Right lobe of liver (tissue), 6 donors: ENCODE data around the gene XPR1. TPM values are rescaled to one million over a fixed set of nuclear protein-coding genes. Genes with fewer than 3 reads are reported as not detected.
"Not testable (repeated sequence)": the region's sequence is repeated elsewhere in the genome, so short reads cannot be mapped to it uniquely, and the experiment has no call there.

Source experiments
- ATAC-seq, 4 donors: fragments of 200-7000 bp; cut with Tn5 transposase; one replicate each; pipeline ENCODE4 v1.9.1; 2020; ENCODE audit warnings: mild to moderate bottlenecking in 4 of 4, moderate library complexity in 4 of 4
- DNase-seq, 3 donors: peaks; one replicate each; pipeline ENCODE4 v3.0.0-alpha.2; 2020
- H3K27ac ChIP-seq, 3 donors: fragments of 200-600 bp; one replicate each; pipeline ENCODE4 v1.8.0; 2022
- H3K27me3 ChIP-seq, 2 donors: fragments of 200-600 bp; one replicate each; pipeline ENCODE4 v1.8.0; 2022
- H3K36me3 ChIP-seq, 4 donors: fragments of 200-600 bp; sonication (generic) in 1 of 4; one replicate each; pipeline versions ENCODE4 v1.5.1 to v1.8.0; 2017 to 2022; ENCODE audit warnings: control low read depth in 1 of 4
- H3K4me1 ChIP-seq, 4 donors: fragments of 200-600 bp; sonication (generic) in 1 of 4; one replicate each; pipeline versions ENCODE4 v1.5.1 to v1.8.0; 2017 to 2022; ENCODE audit warnings: control low read depth in 1 of 4
- H3K4me3 ChIP-seq, 3 donors: fragments of 200-600 bp; one replicate each; pipeline ENCODE4 v1.8.0; 2022
- H3K9me3 ChIP-seq, 4 donors: fragments of 200-600 bp; sonication (generic) in 1 of 4; one replicate each; pipeline versions ENCODE4 v1.5.1 to v1.8.0; 2017 to 2022; ENCODE audit warnings: control low read depth in 1 of 4
- POLR2A ChIP-seq: fragments of 450-650 bp; IDR thresholded peaks from one replicate; pipeline ENCODE4 v1.6.1; 2017; ENCODE audit warnings: antibody characterized with exemption, mild to moderate bottlenecking
- WGBS: methylation state at CpG from one replicate; pipeline ENCODE4 v1.1.6; 2018; ENCODE audit warnings: low coverage, low lambda C conversion rate; ENCODE audit not compliant: insufficient coverage; ENCODE audit errors: missing lambda C conversion rate; 5-methylcytosine and 5-hydroxymethylcytosine counted together
- intact Hi-C, 2 donors: fragments of 100-400 bp; cut with DNase I; formaldehyde crosslinking; loops; one replicate each; pipeline versions ENCODE4 v1.11.2 to v1.14.1; 2022
- total RNA-seq, 6 experiments: library from RNA; depleted of rRNA in 2 of 6; stranded (reverse); fragments of >200 nt in 2 of 6; fragmentation: NEBNext Ultra II Directional in 3 of 6; extraction: Animal tissue kit (Norgen Biotek cat#: 25700) in 3 of 6; gene quantifications; one replicate each; pipeline versions ENCODE4 v1.1.0 to v1.2.4, GENCODE V29; 2016 to 2023
- TF ChIP-seq, protein P1 (sequence below), 4 donors: fragments of 200-600 bp in 3 of 4; fragments of 450-650 bp in 1 of 4; IDR thresholded peaks; one replicate each; pipeline versions ENCODE4 v1.5.1 to v1.8.0; 2016 to 2022; ENCODE audit warnings: antibody characterized with exemption in 4 of 4, mild to moderate bottlenecking in 2 of 4
- donor health status: DM: no; HTN: yes; CAD: no.
- donor health status: DM: no; HTN: no; CAD: no.
- donor health status: DM: no; HTN: no; CAD: no.
- donor health status: DM: no; HTN: yes; CAD: no.
- donor health status: DM: no; HTN: yes; CAD: no.

The XPR1 gene
- total RNA-seq, 6 experiments from 2014 or later: 5.9 to 10.0 (median 9.0) TPM

DNA sequence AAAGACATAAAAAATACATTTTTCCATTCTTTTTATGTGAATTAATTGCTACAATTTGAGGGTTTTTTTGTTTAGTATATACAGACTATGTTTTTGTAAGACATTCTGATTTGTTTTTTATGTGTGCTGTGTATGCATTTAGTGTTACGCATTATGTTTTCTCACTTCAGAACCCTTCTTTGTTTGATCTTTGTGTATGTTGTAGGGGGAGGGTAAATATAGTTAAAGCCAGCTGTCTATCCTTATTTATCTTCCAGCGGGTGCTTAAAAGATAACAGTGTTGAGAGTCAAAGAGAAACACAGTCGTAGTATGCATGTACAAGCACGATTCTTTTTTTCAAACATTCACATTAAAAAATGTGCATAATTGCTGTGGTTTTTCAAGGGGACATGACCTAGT, 183.4 kb downstream of the XPR1 start:
- TF ChIP-seq, protein P1, sequence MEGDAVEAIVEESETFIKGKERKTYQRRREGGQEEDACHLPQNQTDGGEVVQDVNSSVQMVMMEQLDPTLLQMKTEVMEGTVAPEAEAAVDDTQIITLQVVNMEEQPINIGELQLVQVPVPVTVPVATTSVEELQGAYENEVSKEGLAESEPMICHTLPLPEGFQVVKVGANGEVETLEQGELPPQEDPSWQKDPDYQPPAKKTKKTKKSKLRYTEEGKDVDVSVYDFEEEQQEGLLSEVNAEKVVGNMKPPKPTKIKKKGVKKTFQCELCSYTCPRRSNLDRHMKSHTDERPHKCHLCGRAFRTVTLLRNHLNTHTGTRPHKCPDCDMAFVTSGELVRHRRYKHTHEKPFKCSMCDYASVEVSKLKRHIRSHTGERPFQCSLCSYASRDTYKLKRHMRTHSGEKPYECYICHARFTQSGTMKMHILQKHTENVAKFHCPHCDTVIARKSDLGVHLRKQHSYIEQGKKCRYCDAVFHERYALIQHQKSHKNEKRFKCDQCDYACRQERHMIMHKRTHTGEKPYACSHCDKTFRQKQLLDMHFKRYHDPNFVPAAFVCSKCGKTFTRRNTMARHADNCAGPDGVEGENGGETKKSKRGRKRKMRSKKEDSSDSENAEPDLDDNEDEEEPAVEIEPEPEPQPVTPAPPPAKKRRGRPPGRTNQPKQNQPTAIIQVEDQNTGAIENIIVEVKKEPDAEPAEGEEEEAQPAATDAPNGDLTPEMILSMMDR (IDR thresholded peaks at IDR 0.05): no peak
- no peak for TF ChIP-seq POLR2A
- Histone ChIP-seq H3K4me3 (no peak overlapping the region), H3K27ac (no peak overlapping the region), H3K36me3 (no peaks in the 10 kb centered on the region), H3K27me3 (no peaks in the 10 kb centered on the region), H3K4me1 (no peaks in the 10 kb centered on the region), H3K9me3 (no peaks in the 10 kb centered on the region)
- ATAC-seq: no peak
- whole genome bisulfite sequencing: 82% methylated on average over 4 of the region's 4 CpGs
- no peak for DNase-seq
- intact Hi-C loops: no loop called here

DNA sequence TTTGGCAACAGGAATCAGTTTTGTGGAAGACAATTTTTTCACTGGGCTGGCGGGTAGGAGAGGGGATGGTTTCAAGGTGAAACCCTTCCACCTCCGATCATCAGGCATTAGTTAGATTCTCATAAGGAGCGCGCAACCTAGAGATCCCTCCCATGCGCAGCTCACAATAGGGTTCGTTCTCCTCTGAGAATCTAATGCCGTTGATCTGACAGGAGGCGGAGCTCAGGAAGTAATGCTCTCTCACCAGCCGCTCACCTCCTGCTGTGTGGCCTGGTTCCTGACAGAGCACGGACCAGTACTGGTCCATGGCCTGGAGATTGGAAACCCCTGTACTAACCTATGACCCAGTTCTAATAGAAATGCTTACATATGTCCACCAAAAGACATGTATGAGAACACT, 184.3 kb downstream of the XPR1 start:
- WGBS: 90% methylated on average over 10 of the region's 10 CpGs
- H3K4me3 ChIP-seq: no peak overlapping the region
- ATAC-seq: no peak
- H3K36me3 ChIP-seq: no peaks in the 10 kb centered on the region
- H3K27me3 ChIP-seq: no peaks in the 10 kb centered on the region
- H3K9me3 ChIP-seq: no peaks in the 10 kb centered on the region
- no peak overlapping the region for H3K27ac ChIP-seq
- TF ChIP-seq, protein P1 (IDR thresholded peaks at IDR 0.05): no peak
- no peak for TF ChIP-seq POLR2A
- DNase-seq: no peak
- intact Hi-C loops: no loop called here
- H3K4me1 ChIP-seq: no peaks in the 10 kb centered on the region

DNA sequence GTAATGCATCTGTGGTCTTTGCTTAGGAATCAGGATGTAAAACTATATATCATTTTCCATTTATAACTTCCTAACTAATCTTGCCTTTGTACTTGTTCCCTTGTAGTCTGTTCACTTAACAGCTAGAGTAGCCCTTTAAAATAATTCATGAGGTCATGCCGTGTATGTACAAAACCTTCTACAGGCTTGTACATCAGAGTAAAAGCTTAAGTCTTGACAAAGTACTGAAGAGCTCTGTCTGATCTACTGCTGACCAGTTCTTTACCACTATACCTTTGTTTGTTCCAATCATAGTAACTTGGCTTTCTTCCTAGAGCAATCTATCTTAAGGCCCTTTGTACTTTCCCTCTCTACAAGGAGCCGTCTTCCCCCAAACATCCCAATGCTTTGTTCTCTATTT, 190.1 kb downstream of the XPR1 start:
- H3K27ac ChIP-seq: no peak overlapping the region
- 86% methylated on average over 2 of the region's 2 CpGs for WGBS
- peaks cover 0 to 2% (median 0%) of the 10 kb centered on the region in 4 donors for H3K36me3 ChIP-seq
- H3K4me3 ChIP-seq: no peak overlapping the region
- DNase-seq: no peak
- no peaks in the 10 kb centered on the region for H3K4me1 ChIP-seq
- TF ChIP-seq POLR2A: no peak
- TF ChIP-seq, protein P1 (IDR thresholded peaks at IDR 0.05): no peak
- H3K27me3 ChIP-seq: no peaks in the 10 kb centered on the region
- intact Hi-C loops: no loop called here
- no peak for ATAC-seq
- H3K9me3 ChIP-seq: no peaks in the 10 kb centered on the region

DNA sequence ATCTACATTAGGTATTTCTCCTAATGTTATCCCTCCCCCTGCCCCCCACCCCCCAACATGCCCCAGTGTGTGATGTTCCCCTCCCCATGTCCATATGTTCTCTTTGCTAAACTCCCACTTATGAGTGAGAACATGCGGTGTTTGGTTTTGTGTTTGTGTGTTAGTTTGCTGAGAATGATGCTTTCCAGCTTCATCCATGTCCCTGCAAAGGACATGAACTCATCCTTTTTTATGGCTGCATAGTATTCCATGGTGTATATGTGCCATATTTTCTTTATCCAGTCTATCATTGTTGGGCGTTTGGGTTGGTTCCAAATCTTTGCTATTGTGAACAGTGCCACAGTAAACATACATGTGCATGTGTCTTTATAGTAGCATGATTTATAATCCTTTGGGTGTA, 199.7 kb downstream of the XPR1 start:
- DNase-seq, H3K36me3 ChIP-seq, ATAC-seq, H3K4me1 ChIP-seq, H3K4me3 ChIP-seq, H3K27ac ChIP-seq, H3K27me3 ChIP-seq, intact Hi-C loops, H3K9me3 ChIP-seq: not testable (repeated sequence)
- 73% methylated on average over 2 of the region's 2 CpGs for WGBS

DNA sequence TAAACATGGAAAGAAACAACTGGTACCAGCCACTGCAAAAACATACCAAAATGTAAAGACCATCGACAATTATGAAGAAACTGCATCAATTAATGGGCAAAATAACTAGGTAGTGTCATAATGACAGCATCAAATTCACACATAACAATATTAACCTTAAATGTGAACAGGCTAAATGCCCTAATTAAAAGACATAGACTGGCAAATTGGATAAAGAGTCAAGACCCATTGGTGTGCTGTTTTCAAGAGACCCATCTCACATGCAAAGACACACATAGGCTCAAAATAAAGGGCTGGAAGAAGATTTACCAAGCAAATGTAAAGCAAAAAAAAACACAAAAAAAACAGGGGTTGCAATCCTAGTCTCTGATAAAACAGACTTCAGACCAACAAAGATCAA, 201.4 kb downstream of the XPR1 start:
- intact Hi-C loops, H3K36me3 ChIP-seq, DNase-seq: not testable (repeated sequence)

DNA sequence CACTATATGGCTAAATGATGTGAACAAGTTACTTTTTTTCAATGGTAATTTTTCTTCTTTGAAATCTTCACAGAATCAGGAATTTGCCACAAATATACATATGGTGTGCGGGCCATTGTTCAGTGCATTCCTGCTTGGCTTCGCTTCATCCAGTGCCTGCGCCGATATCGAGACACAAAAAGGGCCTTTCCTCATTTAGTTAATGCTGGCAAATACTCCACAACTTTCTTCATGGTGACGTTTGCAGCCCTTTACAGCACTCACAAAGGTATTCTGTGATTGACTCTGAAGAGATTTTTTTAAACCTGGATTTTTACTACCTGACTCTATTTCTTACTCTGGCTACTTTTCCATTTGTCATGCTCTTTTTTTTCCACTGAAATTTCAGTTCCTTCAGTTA, 204.6 kb downstream of the XPR1 start:
- Histone ChIP-seq H3K36me3 (no peaks in the 10 kb centered on the region), H3K27me3 (no peaks in the 10 kb centered on the region), H3K4me3 (no peak overlapping the region), H3K4me1 (no peaks in the 10 kb centered on the region), H3K9me3 (no peaks in the 10 kb centered on the region), H3K27ac (no peak overlapping the region)
- intact Hi-C loops: no loop called here
- DNase-seq: no peak
- 94% methylated on average over 6 of the region's 6 CpGs for WGBS
- TF ChIP-seq, protein P1 (IDR thresholded peaks at IDR 0.05): no peak
- ATAC-seq: no peak

More for the DNA sequence above, 201.4 kb downstream of the XPR1 start:
- not testable (repeated sequence) for H3K4me3 ChIP-seq, ATAC-seq, H3K27ac ChIP-seq, H3K4me1 ChIP-seq, H3K9me3 ChIP-seq, H3K27me3 ChIP-seq
- 100% methylated on average over 1 of the region's 1 CpG for WGBS
